ENCODE data around the gene HYAL3.

HYAL3 gene

GRCh38 chr3:50242851-50243542 lies 56.2 kb downstream of the HYAL3 start:
- Histone ChIP-seq H3K79me2 (ENCODE audit: insufficient read depth, low read depth) (peaks cover 40% of the 10 kb centered on the region; the same call in 1 of the 2 replicates), H3K4me2 (no peak overlapping the region), H3K4me3 (IDR thresholded peaks at IDR 0.05; ENCODE audit: insufficient read depth, low read depth, low read length) (no peak overlapping the region), H3K27me3 (ENCODE audit: insufficient read depth, low read depth) (no peaks in the 10 kb centered on the region), H3K36me3 (ENCODE audit: insufficient read depth) (no peaks in the 10 kb centered on the region), H3K27ac (no peak overlapping the region), H4K20me1 (ENCODE audit: insufficient read depth) (no peaks in the 10 kb centered on the region), H3K4me1 (ENCODE audit: low read depth, poor library complexity, severe bottlenecking) (peaks cover 11% of the 10 kb centered on the region), H2AFZ (ENCODE audit: low read depth) (no peak overlapping the region), H3K9ac (no peak overlapping the region)
- TF ChIP-seq CTCF (conservative IDR thresholded peaks at IDR 0.05; ENCODE audit: low read depth, low read length): no peak

Measured in KMS-11 (cell line).